ENCODE results near the gene MAP1LC3B2.

DNA sequence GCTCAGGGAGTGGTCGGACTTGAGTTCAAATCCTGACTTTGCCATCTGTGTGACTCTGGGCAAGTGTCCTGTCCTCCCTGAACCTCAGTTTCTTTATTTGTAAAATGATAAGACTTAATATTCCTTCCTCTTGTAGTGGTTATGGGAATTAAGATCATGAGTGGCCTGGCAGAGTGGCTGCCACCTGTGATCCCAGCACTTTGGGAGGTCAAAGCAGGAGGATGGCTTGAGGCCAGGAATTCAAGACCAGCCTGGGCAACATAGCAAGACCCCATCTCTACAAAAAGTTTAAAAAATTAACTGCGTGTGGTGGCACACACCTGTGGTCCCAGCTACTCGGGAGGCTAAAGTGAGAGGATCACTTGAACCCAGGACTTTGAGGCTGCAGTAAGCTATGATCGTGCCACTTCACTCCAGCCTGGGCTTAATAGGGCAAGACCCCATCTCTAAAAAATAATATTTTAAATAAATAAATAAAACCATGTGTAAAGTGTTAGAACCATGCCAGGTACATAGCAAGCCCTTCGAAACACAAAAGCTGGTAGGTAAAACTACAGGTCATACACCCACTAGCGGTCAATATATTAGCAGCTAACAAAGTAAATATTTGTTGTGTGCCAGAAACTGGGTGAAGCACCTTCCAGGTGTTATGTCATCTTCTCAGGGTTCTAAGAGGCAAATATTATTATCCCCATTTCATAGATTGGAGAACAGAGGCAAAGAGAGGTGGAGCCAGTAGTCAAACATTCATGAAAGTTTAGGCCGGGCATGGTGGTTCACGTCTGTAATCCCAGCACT, 17.4 kb upstream of the MAP1LC3B2 start:
- TF ChIP-seq CTCF (IDR thresholded peaks at IDR 0.05; ENCODE audit: low read depth, low read length) = no peak
- no peak for TF ChIP-seq POLR2A (IDR thresholded peaks at IDR 0.05; ENCODE audit: extremely low read depth, insufficient read length)
- TF ChIP-seq MYC (IDR thresholded peaks at IDR 0.05; ENCODE audit: low read depth, low read length) = no peak
